HG03175 (cell line): ENCODE measurements around the gene DENND5A.
"Not testable (repeated sequence)": the region's sequence is repeated elsewhere in the genome, so short reads cannot be mapped to it uniquely, and the experiment has no call there.

Experiments
- ATAC-seq: cut with Tn5 transposase; IDR thresholded peaks from one replicate; pipeline ENCODE4 v1.9.1; 2021; ENCODE audit warnings: mild to moderate bottlenecking, moderate library complexity; ENCODE audit not compliant: unreplicated experiment

Gene DENND5A

DNA sequence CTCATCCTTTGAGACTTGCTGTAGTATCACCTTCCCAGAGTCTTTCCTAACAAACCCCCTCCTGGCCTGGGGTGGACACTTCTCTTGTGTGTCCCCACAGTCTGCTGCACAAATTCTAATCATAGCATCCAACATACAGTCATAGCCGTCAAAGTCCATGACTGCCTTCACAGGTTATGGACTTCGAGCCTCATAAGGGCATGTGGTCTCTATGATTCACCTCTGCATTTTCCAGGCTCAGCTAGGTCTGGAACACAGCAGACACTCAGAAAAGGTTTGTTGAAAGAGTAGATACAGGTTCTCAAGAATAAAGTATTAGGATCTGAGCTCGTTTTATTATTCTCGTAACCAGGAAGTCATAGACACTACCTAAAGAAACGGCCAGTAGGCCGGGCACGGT, 160.6 kb downstream of the DENND5A start:
- ATAC-seq: no peak

DNA sequence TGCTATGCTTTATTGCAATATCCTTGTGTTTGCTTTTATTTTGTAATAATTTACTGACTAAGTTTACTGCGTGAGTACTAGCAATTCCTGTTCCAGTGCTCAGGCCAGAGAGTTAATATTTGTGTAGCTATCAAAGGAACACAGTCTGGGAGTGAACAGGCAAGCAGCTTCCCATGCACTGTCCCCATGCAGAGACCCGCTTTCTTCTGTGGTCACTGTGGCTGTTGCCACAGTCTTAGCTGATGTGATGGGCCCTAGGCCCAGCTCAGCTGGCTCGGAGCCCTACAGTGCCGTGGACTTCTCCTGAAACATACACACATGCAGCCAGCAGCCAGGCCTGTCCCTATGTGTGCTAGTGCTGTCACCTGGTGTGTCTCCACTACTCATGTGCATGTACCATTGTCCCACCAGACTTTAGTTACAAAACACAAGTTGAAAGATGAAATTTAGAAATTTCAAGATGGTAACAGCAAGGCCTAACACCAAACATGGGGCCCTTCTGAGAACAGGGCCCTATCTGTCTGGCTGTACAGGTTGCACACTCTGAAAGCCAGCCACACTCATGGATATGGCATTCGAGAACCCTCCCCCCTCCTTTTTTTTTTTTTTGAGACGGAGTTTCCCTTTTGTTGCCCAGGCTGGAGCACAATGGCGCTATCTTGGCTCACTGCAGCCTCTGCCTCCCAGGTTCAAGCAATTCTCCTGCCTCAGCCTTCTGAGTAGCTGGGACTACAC, 161.4 kb downstream of the DENND5A start:
- ATAC-seq: no peak

DNA sequence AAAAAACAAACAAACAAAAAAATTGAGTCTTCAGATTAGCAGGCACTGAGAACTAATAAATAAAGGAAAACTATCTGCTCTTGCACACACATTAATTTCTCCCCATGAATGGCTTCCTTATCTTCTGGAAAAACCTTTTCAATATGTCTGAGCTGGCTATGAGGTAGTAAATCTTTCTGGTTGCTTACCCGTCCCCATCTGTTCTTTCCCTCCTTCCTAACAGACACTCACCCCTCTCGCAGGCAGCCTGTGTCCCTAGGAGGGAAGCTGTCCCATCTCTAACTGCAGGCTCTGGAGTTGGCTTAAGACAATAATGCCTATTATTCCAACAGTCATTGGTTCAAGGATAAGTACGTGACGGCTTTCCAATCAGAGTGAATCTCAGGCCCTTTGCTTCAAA, 165.5 kb downstream of the DENND5A start:
- no peak for ATAC-seq

DNA sequence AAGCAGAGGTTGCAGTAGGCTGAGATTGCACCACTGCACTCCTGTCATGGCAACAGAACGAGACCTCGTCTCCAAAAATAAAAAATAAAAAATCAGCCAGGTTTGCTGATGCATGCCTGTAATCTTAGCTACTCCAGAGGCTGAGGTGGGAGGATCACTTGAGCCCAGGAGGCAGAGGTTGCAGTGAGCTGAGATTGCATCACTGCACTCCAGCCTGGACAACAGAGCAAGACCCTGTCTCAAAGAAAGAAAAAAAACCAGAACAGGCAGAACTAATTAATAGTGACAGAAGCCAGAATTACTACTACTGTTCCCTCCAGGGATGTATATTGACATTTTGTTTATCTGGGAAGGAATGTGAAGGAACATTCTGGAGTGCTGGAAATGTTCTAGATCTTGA, 166.7 kb downstream of the DENND5A start:
- ATAC-seq: not testable (repeated sequence)

DNA sequence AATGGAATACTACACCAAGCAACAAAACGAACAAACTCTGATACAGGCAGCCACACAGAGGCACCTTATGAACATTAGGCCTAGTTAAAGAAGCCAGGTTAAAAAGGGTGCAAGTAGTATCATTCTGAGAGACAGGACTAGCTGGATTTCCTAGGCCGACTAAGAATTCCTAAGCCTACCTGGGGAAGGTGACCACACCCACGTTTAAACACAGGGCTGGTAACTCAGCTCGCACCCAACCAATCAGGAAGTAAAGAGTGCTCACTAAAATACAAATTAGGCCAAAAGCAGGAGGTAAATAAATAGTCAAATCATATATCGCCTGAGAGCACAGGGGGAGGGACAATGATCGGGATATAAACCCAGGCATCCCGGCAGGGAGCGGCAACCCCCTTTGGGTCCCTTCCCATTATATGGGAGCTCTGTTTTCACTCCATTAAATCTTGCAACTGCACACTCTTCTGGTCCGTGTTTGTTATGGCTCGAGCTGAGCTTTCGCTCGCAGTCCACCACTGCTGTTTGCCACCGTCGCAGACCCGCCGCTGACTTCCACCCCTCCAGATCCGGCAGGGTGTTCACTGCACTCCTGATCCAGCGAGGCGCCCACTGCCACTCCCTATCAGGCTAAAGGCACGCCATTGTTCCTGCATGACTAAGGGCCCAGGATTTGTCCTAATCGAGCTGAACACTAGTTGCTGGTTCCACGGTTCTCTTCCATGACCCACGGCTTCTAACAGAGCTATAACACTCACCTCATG, 167.8 kb downstream of the DENND5A start:
- ATAC-seq: not testable (repeated sequence)

DNA sequence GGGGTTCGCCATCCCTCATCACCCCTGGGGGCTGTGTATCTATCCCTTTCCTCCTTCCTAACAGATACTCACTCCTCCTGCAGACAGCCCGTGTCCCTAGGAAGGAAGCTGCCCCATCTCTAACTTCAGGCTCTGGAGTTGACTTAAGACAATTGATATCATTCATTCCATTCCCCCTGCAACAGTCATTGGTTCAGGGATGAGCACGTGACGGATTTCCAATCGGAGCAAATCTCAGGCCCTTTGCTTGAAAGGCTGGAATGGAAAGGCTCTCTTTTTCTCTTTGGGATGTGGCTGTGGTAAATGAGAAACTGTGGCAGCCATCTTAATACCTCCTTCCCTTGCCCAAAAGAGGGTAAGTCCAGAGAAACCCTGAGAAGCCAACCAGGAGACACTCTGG, 168.7 kb downstream of the DENND5A start:
- no peak for ATAC-seq

DNA sequence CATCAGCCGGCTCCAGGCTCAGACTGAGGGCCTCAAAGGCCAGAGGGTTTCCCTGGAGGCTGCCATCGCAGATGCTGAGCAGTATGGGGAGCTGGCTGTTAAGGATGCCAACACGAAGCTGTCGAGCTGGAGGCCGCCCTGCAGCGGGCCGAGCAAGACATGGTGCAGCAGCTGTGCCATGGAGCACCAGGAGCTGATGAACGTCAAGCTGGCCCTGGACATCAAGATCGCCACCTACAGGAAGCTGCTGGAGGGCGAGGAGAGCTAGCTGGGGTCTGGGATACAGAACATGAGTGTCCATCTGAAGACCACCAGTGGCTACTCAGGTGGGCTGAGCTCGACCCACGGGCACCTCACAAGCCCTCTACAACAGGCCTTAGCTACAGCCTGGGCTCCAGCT, 169.7 kb downstream of the DENND5A start:
- no peak for ATAC-seq

DNA sequence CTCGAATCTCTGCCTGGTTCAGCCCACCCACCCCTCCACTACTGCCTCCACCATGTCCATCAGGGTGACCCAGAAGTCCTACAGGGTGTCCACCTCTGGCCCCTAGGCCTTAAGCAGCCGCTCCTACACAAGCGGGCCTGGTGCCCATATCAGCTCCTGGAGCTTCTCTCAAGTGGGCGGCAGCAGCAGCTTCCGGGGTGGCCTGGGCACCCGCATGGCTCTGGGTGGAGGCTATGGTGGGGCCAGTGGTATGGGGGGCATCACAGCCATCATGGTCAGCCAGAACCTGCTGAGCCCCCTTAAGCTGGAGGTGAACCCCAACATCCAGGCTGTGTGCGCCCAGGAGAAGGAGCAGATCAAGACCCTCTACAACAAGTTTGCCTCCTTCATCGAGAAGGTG, 170.7 kb downstream of the DENND5A start:
- no peak for ATAC-seq

DNA sequence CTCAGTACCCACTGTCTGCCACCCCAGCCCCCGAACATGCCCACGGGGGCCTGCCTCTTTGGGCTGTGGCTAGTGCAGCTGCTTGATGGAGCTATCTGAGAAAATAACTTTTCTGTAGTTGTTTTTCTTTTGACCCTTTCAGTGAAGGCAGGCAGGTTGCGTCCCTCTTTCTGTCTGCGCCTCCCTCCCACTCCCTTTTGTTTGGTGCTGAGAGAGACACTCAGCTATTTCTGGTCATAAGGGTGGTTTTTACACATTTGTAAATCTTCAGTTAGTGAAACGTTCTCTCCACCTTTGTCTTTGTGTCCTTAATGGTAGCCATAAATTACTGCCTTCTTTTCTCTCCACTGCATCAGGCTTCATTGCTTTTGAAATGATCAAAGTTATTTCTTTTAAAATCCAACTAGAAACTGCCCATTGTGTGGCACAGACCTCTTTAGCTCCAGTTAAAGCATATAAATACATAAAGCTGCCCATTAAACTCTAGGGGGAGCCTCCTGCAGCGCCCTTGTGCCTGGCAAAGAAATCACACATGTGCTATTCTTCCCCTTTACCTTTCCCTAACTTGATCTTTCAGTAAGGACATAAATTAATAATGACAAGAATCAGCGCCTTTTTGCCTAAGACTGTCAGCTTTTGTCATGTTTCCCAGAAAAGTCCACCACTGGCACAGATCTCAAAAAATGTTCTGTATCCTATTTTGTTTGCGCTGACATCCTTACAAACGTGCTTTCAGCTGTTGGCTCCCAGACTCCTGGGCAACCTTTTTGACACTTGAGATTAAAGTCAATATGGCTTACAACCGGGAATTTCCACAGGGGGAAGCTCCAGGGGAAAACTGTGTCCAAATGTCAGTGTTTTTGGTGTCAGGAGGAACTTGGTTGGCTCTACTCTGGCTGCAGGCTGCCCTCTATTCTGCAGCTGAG, 172.0 kb downstream of the DENND5A start:
- no peak for ATAC-seq

DNA sequence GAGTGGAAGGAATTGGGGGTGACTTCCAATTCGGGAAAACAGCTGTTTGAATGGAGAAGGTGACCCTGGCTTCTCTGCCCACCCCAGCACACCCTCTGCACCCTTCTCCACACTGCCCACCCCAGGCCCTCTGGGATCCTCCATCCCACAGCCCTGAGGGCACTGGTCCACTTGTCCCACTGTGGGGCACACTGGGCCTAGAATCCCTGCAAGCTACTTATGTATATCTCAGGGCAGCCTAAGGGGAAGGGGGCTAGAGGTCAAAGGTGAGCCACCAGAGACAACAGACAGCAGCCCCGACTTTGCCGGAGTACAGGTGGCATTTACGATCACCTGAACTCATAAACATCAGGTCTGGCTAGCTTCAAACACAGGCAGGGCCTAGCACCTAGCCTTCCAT, 173.1 kb downstream of the DENND5A start:
- ATAC-seq: no peak

DNA sequence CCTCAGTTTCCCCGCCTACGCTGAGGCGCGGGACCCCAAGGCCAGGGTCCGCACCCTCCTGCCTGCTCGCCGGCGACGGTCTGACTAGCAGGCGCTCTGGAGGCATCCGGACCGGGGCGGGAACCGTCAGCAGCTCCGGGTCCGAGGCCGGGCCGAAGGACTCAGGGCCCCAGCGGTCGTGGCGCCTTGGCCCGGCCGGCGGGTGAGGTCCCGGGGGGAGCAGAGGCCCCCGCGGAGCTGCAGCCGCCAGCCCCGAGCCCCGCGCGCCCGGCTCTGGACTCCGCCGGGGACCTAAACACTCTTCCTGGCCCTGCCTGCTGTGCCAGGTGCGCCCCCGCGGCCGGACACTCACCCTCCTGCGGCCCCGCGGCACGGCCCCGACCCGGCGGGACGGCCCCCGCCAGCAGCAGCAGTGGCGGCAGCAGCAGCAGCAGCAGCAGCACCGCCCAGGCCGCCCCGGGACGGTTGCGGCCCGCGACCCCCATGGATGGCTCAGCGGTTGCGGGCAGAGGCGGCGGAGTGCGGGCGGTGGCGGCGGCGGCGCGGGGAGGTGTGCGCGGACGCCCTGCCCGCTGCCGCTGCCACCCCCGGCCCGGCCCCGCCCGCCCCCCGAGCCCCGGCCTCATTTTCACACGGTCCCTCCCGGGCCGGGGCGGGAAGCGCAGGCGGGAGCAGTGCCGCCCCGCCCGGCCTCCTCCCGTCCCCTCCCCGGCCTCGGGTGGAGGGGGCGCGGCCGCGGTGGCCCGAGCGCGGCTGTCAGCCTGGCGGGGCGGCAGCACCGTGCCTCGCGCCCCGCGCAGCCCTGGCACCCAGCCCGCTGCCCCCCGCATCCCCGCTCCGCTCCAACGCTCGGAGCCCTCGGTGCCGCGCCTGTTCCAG, 173.9 kb downstream of the DENND5A start, which contains the start of gene SCUBE2:
SCUBE2 (minus strand) TSS at position 556 of the 879 bp plus-strand sequence; CDS start at position 485, 71 bp downstream.
- ATAC-seq: no peak

DNA sequence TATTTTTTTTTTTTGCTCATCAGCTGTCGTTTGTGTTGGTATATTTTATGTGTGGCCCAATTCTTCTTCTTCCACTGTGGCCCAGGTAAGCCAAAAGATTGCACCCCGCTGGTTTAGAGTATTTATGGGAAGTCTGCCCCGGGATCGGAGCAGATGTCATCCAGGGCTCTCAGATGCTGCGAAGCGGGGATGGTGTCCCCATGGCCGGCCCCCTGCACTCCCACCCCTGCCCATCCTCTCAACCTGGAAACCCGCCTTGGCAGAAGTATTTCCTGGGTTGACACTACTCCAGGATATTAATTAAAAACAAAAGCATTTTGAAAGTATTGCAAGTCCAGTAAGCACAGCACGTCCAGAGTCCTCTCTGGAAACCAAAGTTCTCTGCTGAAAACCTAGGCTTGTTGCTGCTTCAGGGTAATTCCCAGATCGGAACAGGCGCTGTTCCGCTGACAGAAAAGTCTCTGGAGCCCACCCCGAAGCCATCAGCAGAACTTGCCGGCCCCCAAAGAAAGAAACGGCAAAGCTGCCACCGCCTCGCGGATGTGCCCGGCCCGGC, 174.6 kb downstream of the DENND5A start:
- no peak for ATAC-seq

DNA sequence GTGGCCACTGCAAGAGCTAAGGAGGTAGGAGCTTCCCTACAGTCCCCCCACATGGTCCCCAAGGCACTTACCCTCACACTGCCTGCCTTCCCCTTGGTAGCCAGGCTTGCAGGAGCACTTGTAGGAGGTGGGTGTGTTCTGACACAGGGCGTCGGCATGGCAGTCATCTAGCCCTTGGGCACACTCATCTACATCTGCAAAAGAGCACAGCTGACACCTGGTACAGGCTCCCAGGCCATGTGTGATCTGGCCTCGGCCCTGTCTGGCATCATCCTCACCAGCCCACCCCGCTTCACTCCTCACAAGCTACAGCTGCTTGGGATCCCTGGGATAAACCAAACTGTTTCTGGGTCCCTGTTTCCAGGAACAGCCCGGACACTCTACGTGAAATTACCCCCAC, 175.5 kb downstream of the DENND5A start:
- no peak for ATAC-seq

DNA sequence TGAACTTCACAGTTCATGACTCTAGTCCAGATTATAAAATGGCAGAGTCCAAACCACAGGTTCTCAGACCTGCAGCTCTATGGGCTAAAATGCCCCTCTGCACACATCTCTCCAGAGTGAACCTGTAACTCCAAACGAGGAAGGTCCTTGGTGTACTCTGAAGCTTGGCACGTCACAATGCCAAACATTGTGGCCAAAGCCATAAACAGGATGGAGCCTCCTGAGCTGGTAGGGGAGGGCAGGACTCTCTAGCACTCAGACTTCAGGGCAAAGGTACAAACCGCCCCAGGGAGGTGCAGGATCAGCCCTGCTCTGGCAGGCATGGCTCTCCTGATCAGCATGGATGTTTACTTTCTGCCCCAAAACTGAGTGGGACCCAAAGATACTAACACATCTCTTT, 176.1 kb downstream of the DENND5A start:
- no peak for ATAC-seq
